Body of pancreas (tissue), 4 donors: ENCODE data around the gene PHAF1. TPM values are rescaled to one million over a fixed set of nuclear protein-coding genes. Genes with fewer than 3 reads are reported as not detected.

ENCODE experiments used
- ATAC-seq: fragments of 150-250 bp; one replicate; pipeline ENCODE4 v1.9.1; 2016
- DNase-seq, 4 donors: peaks; one replicate each; pipeline ENCODE4 v3.0.0-alpha.2; 2019
- H3K27ac ChIP-seq, 4 donors: fragments of 200-600 bp; sonication (generic); 1 replicate in 3 of 4; 2 replicates in 1 of 4; pipeline versions ENCODE4 v1.5.1 to v1.6.1; 2016 to 2019; ENCODE audit warnings: mild to moderate bottlenecking in 1 of 4, mixed read lengths in 1 of 4, moderate library complexity in 1 of 4
- H3K27me3 ChIP-seq, 2 donors: fragments of 200-600 bp; sonication (generic); one replicate each; pipeline ENCODE4 v1.6.0; 2016; ENCODE audit warnings: mild to moderate bottlenecking in 1 of 2
- H3K36me3 ChIP-seq, 2 donors: fragments of 200-600 bp; sonication (generic); replicated peaks in 1 of 2; 2 replicates each; pipeline ENCODE4 v1.5.1; 2016; ENCODE audit warnings: low read depth in 2 of 2; ENCODE audit not compliant: insufficient read depth in 1 of 2
- H3K4me1 ChIP-seq: fragments of 200-600 bp; sonication (generic); one replicate; pipeline ENCODE4 v1.6.0; 2016
- H3K4me3 ChIP-seq, 2 donors: fragments of 200-600 bp; sonication (generic); 1 replicate in 1 of 2; 2 replicates in 1 of 2; pipeline ENCODE4 v1.5.1; 2016 to 2019
- H3K9me3 ChIP-seq, 3 donors: fragments of 200-600 bp; sonication (generic); 1 replicate in 2 of 3; 2 replicates in 1 of 3; pipeline ENCODE4 v1.5.1; 2016
- CTCF ChIP-seq, 7 experiments: fragments of 450-650 bp in 4 of 7; fragments of 200-600 bp in 3 of 7; sonication (generic) in 3 of 7; IDR thresholded peaks; one replicate each; pipeline ENCODE4 v1.5.1; 2016 to 2019; ENCODE audit warnings: antibody characterized with exemption in 7 of 7
- POLR2A ChIP-seq, 3 donors: fragments of 450-650 bp; IDR thresholded peaks; one replicate each; pipeline ENCODE4 v1.6.1; 2016; ENCODE audit warnings: antibody characterized with exemption in 3 of 3, mild to moderate bottlenecking in 2 of 3
- WGBS, 2 donors: methylation state at CpG; one replicate each; pipeline ENCODE4 v1.1.5; 2017; 5-methylcytosine and 5-hydroxymethylcytosine counted together
- intact Hi-C: fragments of 100-400 bp; cut with DNase I; formaldehyde crosslinking; loops from one replicate; pipeline ENCODE4 v1.15.1; 2023
- total RNA-seq, 2 donors: library from RNA; depleted of rRNA; stranded (reverse); fragments of >200 nt; gene quantifications; one replicate each; pipeline ENCODE4 v1.1.0, GENCODE V29; 2016

PHAF1 gene
- total RNA-seq, 2 donors from 2014 or later, result 7.8 to 18.5 TPM

GRCh38 chr16:67184453-67184994, 74.8 kb downstream of the PHAF1 start:
- H3K27ac ChIP-seq, result peak overlapping the region; percentile 92 to 96 (median 96)
- no peaks in the 10 kb centered on the region for H3K36me3 ChIP-seq
- intact Hi-C loops, result loop anchor here (10.0 kb wide), 1 partner anchor 210 kb away; no protein-coding TSS in a partner anchor
- H3K4me1 ChIP-seq, result peaks cover 27% of the 10 kb centered on the region
- no peaks in the 10 kb centered on the region for H3K27me3 ChIP-seq
- H3K4me3 ChIP-seq, result peak overlapping the region; percentile 49 to 68
- TF ChIP-seq CTCF (IDR thresholded peaks at IDR 0.05) (no peak), POLR2A (IDR thresholded peaks at IDR 0.05) (no peak)
- DNase-seq (no peak), ATAC-seq (peak; percentile 4)
- H3K9me3 ChIP-seq, result no peaks in the 10 kb centered on the region
- WGBS, 2 donors, result 7% methylated on average over 55 of the region's 59 CpGs; no CpG with 5 or more reads in 1 of the 2 donors

- H3K27ac ChIP-seq, result no peak overlapping the region
- no peaks in the 10 kb centered on the region for H3K36me3 ChIP-seq
- H3K4me1 ChIP-seq, result peaks cover 27% of the 10 kb centered on the region
- DNase-seq, result peak; percentile 93 to 95 (median 94)
- no peak overlapping the region for H3K4me3 ChIP-seq
- H3K27me3 ChIP-seq, result no peaks in the 10 kb centered on the region
- WGBS, 2 donors, result 0 to 15% methylated on average over 5 to 40 of the region's 43 CpGs
- intact Hi-C loops, result loop anchor here (10.0 kb wide), 1 partner anchor 210 kb away; no protein-coding TSS in a partner anchor
- ATAC-seq, result peak; percentile 58
- TF ChIP-seq CTCF (IDR thresholded peaks at IDR 0.05) (peak; percentile 67 to 92 (median 88)), POLR2A (IDR thresholded peaks at IDR 0.05) (no peak)
- H3K9me3 ChIP-seq, result no peaks in the 10 kb centered on the region
Measured at GRCh38 chr16:67184995-67185650, 75.4 kb downstream of the PHAF1 start.

- no peaks in the 10 kb centered on the region for H3K9me3 ChIP-seq
- intact Hi-C loops, result loop anchor here (10.0 kb wide), 1 partner anchor 211 kb away; no protein-coding TSS in a partner anchor
- H3K27me3 ChIP-seq, result no peaks in the 10 kb centered on the region
- ATAC-seq (no peak), DNase-seq (no peak)
- H3K4me1 ChIP-seq, result peaks cover 27% of the 10 kb centered on the region
- no peak overlapping the region for H3K4me3 ChIP-seq
- no peak overlapping the region for H3K27ac ChIP-seq
- TF ChIP-seq POLR2A (IDR thresholded peaks at IDR 0.05) (no peak), CTCF (IDR thresholded peaks at IDR 0.05) (peak in 1 of 7 experiments; percentile 1)
- 5 to 7% methylated on average over 11 to 12 of the region's 12 CpGs for WGBS, 2 donors
- H3K36me3 ChIP-seq, result no peaks in the 10 kb centered on the region
Measured at GRCh38 chr16:67185651-67186134, 76.0 kb downstream of the PHAF1 start.

- no peak for TF ChIP-seq CTCF (IDR thresholded peaks at IDR 0.05)
- no peak for TF ChIP-seq POLR2A (IDR thresholded peaks at IDR 0.05)
- no peak overlapping the region for H3K4me3 ChIP-seq
- no peaks in the 10 kb centered on the region for H3K9me3 ChIP-seq
- intact Hi-C loops, result loop anchor here (10.0 kb wide), 1 partner anchor 212 kb away; no protein-coding TSS in a partner anchor
- no peaks in the 10 kb centered on the region for H3K27me3 ChIP-seq
- DNase-seq (no peak), ATAC-seq (no peak)
- no peaks in the 10 kb centered on the region for H3K36me3 ChIP-seq
- H3K4me1 ChIP-seq, result peaks cover 30% of the 10 kb centered on the region
- WGBS, 2 donors, result 36 to 49% methylated on average over 4 to 5 of the region's 5 CpGs
- no peak overlapping the region for H3K27ac ChIP-seq
Measured at GRCh38 chr16:67186550-67186950, 76.8 kb downstream of the PHAF1 start.
